ENCODE measurements around the gene LGALS3BP. TPM values are rescaled to one million over a fixed set of nuclear protein-coding genes. Genes with fewer than 3 reads are reported as not detected.
A peak's percentile ranks its signal among the peaks of the same experiment; 100 is the strongest.
"Not testable (repeated sequence)": the region's sequence is repeated elsewhere in the genome, so short reads cannot be mapped to it uniquely, and the experiment has no call there.

Gene LGALS3BP
- total and polyA plus RNA-seq, 10 donors = 33.6 to 188 (median 100) TPM

- intact Hi-C loops (cut with DNase I; ENCODE audit: low total_unique reads) = no loop called here
- peaks cover 7 to 95% (median 51%) of the 10 kb centered on the region in 6 donors for H3K4me1 ChIP-seq
- peak; percentile 78 for DNase-seq
Measured at GRCh38 chr17:79023886-79024771, 44.4 kb upstream of the LGALS3BP start, which contains the start of gene C1QTNF1. Gene C1QTNF1, plus strand, starts transcription at chr17:79024169. Its CDS starts 19,800 bp downstream, at chr17:79043969.

DNA sequence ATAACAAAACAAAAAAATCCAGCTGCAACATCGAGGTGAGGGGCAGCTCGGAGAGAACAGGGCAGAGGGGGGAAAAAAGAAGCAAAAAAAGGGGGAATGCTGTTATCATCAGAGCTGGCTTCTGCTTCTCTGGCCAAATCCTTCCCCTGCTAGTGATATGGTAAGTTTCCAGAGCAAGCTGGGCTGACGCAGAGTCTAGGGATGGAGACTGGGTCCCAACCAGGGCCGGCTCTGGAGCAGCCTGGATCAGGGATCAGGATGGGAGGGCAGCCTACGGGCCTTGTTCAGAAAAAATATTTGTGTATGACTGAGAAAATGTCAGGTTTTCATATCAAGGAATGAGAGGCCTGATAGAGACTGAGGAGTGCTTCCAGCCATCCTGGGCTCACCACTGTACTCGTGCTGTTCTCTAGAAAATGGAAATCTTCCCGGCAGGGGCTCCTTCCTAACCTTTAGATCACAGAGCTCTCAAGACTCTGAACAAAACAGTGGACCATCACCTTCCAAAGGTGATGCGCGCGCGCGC is 43.5 kb upstream of the LGALS3BP start:
- H3K27me3 ChIP-seq (replicated peaks in 1 of 7) = peaks cover 0 to 74% (median 20%) of the 10 kb centered on the region in 7 donors
- peak overlapping the region in 6 of 8 donors; percentile 45 to 79 (median 56) for H3K4me3 ChIP-seq
- H3K36me3 ChIP-seq = no peaks in the 10 kb centered on the region
- peak overlapping the region; percentile 60 to 87 (median 80) for H3K27ac ChIP-seq
- intact Hi-C loops (cut with DNase I; ENCODE audit: low total_unique reads) = no loop called here
- WGBS, 5 donors = 71 to 84% (median 82%) methylated on average over 12 of the region's 12 CpGs
- peaks cover 7 to 89% (median 48%) of the 10 kb centered on the region in 6 donors for H3K4me1 ChIP-seq
- H3K9me3 ChIP-seq = no peaks in the 10 kb centered on the region
- TF ChIP-seq CTCF (IDR thresholded peaks at IDR 0.05 in 8 of 11, conservative IDR thresholded peaks at IDR 0.05 in 3 of 11) = no peak
- no peak for TF ChIP-seq POLR2AphosphoS5 (IDR thresholded peaks at IDR 0.05)
- DNase-seq = peak; percentile 33

More at GRCh38 chr17:79023886-79024771, 44.4 kb upstream of the LGALS3BP start, which contains the start of gene C1QTNF1:
- no peaks in the 10 kb centered on the region for H3K36me3 ChIP-seq
- H3K4me3 ChIP-seq = peak within 1 kb of the TSS; percentile 45 to 79 (median 60)
- no peaks in the 10 kb centered on the region for H3K9me3 ChIP-seq
- 2% methylated on average over 59 to 77 of the region's 77 CpGs for WGBS, 5 donors
- peak in 9 of 11 experiments; percentile 25 to 59 (median 45) for TF ChIP-seq CTCF (IDR thresholded peaks at IDR 0.05 in 8 of 11, conservative IDR thresholded peaks at IDR 0.05 in 3 of 11)
- TF ChIP-seq POLR2AphosphoS5 (IDR thresholded peaks at IDR 0.05) = peak; percentile 36 to 70 (median 65)
- TF ChIP-seq POLR2A (IDR thresholded peaks at IDR 0.05) = no peak
- H3K27me3 ChIP-seq (replicated peaks in 1 of 7) = peaks cover 0 to 83% (median 20%) of the 10 kb centered on the region in 7 donors
- H3K27ac ChIP-seq = peak within 1 kb of the TSS; percentile 60 to 87 (median 80)

DNA sequence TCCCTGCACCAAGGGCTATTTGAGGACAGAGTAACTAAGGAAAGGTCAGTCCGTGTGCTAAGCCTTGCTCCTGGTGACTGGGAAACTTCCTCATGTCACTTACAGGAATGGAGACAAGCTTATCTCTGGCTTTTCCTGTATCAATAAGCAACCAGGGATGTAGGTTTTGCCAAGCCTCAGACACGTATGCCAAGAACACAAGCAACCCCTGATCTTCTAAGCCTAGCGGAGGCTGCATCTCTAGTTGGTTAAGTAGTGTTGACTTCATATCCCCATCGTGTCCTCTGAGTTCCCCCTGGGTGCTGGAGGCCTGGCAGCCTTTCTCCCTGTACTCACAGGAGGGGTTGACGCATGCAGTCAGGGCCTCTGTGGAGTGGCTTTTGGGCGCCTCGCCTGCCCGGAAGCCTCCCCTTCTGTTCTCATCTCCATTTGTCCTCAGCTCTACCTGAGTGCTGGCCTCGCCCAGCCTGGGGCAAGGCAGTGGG is 42.8 kb upstream of the LGALS3BP start:
- WGBS, 5 donors = 67 to 85% (median 73%) methylated on average over 9 of the region's 9 CpGs
- Histone ChIP-seq H3K9me3 (no peaks in the 10 kb centered on the region), H3K36me3 (no peaks in the 10 kb centered on the region), H3K27ac (peak overlapping the region; percentile 50 to 87 (median 80)), H3K4me3 (peak overlapping the region in 3 of 8 donors; percentile 5 to 79 (median 54)), H3K4me1 (peaks cover 7 to 83% (median 43%) of the 10 kb centered on the region in 6 donors), H3K27me3 (replicated peaks in 1 of 7) (peaks cover 0 to 67% (median 20%) of the 10 kb centered on the region in 7 donors)
- TF ChIP-seq CTCF (IDR thresholded peaks at IDR 0.05 in 8 of 11, conservative IDR thresholded peaks at IDR 0.05 in 3 of 11) (no peak), POLR2A (IDR thresholded peaks at IDR 0.05) (peak in 1 of 3 donors; percentile 11), POLR2AphosphoS5 (IDR thresholded peaks at IDR 0.05) (peak; percentile 58 to 78 (median 69))
- intact Hi-C loops (cut with DNase I; ENCODE audit: low total_unique reads) = no loop called here
- peak; percentile 70 for DNase-seq

GRCh38 chr17:79021929-79022328 is 42.2 kb upstream of the LGALS3BP start:
- H3K4me1 ChIP-seq = peaks cover 7 to 76% (median 40%) of the 10 kb centered on the region in 6 donors

More at GRCh38 chr17:79021929-79022328, 42.2 kb upstream of the LGALS3BP start:
- H3K36me3 ChIP-seq; H3K4me3 ChIP-seq; intact Hi-C loops (cut with DNase I; ENCODE audit: low total_unique reads); H3K9me3 ChIP-seq: not testable (repeated sequence)
- H3K27me3 ChIP-seq (replicated peaks in 1 of 7) = peaks cover 0 to 61% (median 20%) of the 10 kb centered on the region in 7 donors
- 80 to 91% (median 85%) methylated on average over 2 of the region's 2 CpGs for WGBS, 5 donors
- peak; percentile 16 for DNase-seq
- peak overlapping the region in 7 of 8 donors; percentile 35 to 87 (median 80) for H3K27ac ChIP-seq

All from spleen (tissue), 11 donors.